Measurements from ENCODE around the gene TCF25.

- no peak for TF ChIP-seq POLR2A (IDR thresholded peaks at IDR 0.05)
- no peak for TF ChIP-seq CTCF (IDR thresholded peaks at IDR 0.05)
These were observed 78.1 kb downstream of the TCF25 start for GRCh38 chr16:89951509-89951908.
